OCI-LY3 (cell line): Measurements from ENCODE around the gene TRIM2.

Experiments
- H2AFZ ChIP-seq: fragments of 200-600, 300-600 bp; shearing (Covaris generic); 2 replicates; pipeline ENCODE4 v1.6.0; 2014; ENCODE audit warnings: antibody characterized with exemption, low read depth, low read length
- H3K27ac ChIP-seq: fragments of 200-600, 300-600 bp; sonication (generic); 2 replicates; pipeline ENCODE4 v1.5.1; 2014; ENCODE audit warnings: mild to moderate bottlenecking, low read length, moderate library complexity, mixed read lengths
- H3K27me3 ChIP-seq: fragments of 200-600, 300-600 bp; sonication (generic); 2 replicates; pipeline ENCODE4 v1.6.1; 2014; ENCODE audit warnings: low read depth, low read length, mixed read lengths
- H3K36me3 ChIP-seq: fragments of 200-600, 300-600 bp; sonication (generic); replicated peaks from 2 replicates; pipeline ENCODE3; 2014; ENCODE audit warnings: low read depth, low read length, mixed read lengths
- H3K4me1 ChIP-seq: fragments of 300-600, 200-600 bp; sonication (generic); 2 replicates; pipeline ENCODE4 v1.6.1; 2014; ENCODE audit warnings: low read length, mixed read lengths
- H3K4me2 ChIP-seq: fragments of 200-600, 300-600 bp; sonication (generic); 2 replicates; pipeline ENCODE4 v1.6.1; 2014; ENCODE audit warnings: low read length, mixed read lengths
- H3K4me3 ChIP-seq: fragments of 300-600, 200-600 bp; sonication (generic); 2 replicates; pipeline ENCODE4 v1.5.1; 2014; ENCODE audit warnings: antibody characterized with exemption, mild to moderate bottlenecking, low read length, moderate library complexity
- H3K79me2 ChIP-seq: fragments of 300-600, 200-600 bp; shearing (Covaris generic); 2 replicates; pipeline ENCODE4 v1.6.1; 2014; ENCODE audit warnings: mild to moderate bottlenecking, low read length, mixed read lengths
- H3K9ac ChIP-seq: fragments of 300-600, 200-600 bp; shearing (Covaris generic); 2 replicates; pipeline ENCODE4 v1.6.0; 2014; ENCODE audit warnings: mild to moderate bottlenecking, low read length, moderate library complexity
- H3K9me3 ChIP-seq: fragments of 200-600, 300-600 bp; shearing (Covaris generic); 2 replicates; pipeline ENCODE4 v1.6.1; 2014; ENCODE audit warnings: low read length, mixed read lengths; ENCODE audit not compliant: insufficient read depth
- H4K20me1 ChIP-seq: fragments of 200-600, 300-600 bp; sonication (generic); 2 replicates; pipeline ENCODE4 v1.6.1; 2016; ENCODE audit warnings: low read length, mixed read lengths; ENCODE audit not compliant: insufficient read depth
- EZH2phosphoT487 ChIP-seq: fragments of 200-600 bp; shearing (Covaris generic); IDR thresholded peaks from 2 replicates; pipeline ENCODE4 v1.6.1; 2018; ENCODE audit warnings: antibody characterized with exemption, mixed run types, low read depth
- TF ChIP-seq, protein P1 (sequence below): fragments of 200-600, 300-600 bp; sonication (generic); IDR thresholded peaks from 2 replicates; pipeline ENCODE4 v1.5.1; 2014; ENCODE audit warnings: antibody characterized with exemption, low read length, low read depth

Gene TRIM2

DNA sequence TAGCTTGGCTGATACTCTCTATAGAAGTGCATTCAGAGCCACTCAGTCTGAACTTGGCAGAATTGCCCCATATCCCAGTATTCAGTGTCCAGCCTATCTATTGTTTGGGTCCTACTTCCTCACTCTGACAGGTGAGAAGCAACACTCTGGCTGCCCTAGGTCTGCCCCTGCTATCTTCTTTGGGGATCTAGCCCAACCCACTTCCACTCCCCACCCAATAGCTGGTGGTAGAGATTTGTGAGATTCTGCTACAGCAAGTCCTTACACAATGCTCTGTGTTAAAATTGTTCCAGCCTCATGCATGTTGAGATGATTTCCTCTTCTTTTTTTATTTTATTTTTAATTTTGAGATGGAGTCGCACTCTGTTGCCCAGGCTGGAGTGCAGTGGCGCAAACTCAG, 67.6 kb downstream of the TRIM2 start:
- no peak overlapping the region for H2AFZ ChIP-seq
- H3K4me2 ChIP-seq = no peak overlapping the region
- no peak for TF ChIP-seq EZH2phosphoT487
- TF ChIP-seq, protein P1, sequence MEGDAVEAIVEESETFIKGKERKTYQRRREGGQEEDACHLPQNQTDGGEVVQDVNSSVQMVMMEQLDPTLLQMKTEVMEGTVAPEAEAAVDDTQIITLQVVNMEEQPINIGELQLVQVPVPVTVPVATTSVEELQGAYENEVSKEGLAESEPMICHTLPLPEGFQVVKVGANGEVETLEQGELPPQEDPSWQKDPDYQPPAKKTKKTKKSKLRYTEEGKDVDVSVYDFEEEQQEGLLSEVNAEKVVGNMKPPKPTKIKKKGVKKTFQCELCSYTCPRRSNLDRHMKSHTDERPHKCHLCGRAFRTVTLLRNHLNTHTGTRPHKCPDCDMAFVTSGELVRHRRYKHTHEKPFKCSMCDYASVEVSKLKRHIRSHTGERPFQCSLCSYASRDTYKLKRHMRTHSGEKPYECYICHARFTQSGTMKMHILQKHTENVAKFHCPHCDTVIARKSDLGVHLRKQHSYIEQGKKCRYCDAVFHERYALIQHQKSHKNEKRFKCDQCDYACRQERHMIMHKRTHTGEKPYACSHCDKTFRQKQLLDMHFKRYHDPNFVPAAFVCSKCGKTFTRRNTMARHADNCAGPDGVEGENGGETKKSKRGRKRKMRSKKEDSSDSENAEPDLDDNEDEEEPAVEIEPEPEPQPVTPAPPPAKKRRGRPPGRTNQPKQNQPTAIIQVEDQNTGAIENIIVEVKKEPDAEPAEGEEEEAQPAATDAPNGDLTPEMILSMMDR = no peak
- H3K4me1 ChIP-seq = 0 out of 2 replicates have a peak, but pooled peaks cover 3% of the 10 kb centered on the region
- H3K27ac ChIP-seq = no peak overlapping the region
- H3K9ac ChIP-seq = no peak overlapping the region
- H3K79me2 ChIP-seq = no peaks in the 10 kb centered on the region
- no peaks in the 10 kb centered on the region for H3K9me3 ChIP-seq
- 0 out of 2 replicates have a peak, but pooled peaks cover 6% of the 10 kb centered on the region for H4K20me1 ChIP-seq
- no peak overlapping the region for H3K4me3 ChIP-seq
- no peaks in the 10 kb centered on the region for H3K27me3 ChIP-seq
- H3K36me3 ChIP-seq = peaks cover 3% of the 10 kb centered on the region

DNA sequence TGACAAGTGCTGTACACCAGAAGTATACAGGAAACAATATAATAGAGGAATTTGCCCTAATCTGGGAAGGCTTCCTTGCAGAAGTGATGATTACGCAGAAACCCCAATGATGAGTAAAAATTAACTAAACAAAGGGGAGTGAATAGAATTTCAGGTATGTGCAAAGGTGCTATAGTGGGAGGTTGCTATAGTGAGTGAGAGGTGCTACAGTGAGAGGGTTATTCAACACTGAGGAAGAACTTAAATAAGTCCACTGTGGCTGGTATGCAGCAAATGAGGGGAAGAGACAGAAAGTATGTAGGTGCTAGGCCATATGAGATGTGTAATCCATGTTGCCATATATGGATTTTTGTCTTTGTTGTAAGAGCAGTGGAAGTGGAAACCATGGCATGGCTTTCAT, 69.5 kb downstream of the TRIM2 start:
- H3K9ac ChIP-seq = no peak overlapping the region
- no peaks in the 10 kb centered on the region for H3K27me3 ChIP-seq
- H4K20me1 ChIP-seq = 0 out of 2 replicates have a peak, but pooled peaks cover 6% of the 10 kb centered on the region
- no peak overlapping the region for H3K4me2 ChIP-seq
- H3K4me3 ChIP-seq = no peak overlapping the region
- H3K79me2 ChIP-seq = no peaks in the 10 kb centered on the region
- H3K36me3 ChIP-seq = peaks cover 5% of the 10 kb centered on the region
- no peaks in the 10 kb centered on the region for H3K9me3 ChIP-seq
- no peak overlapping the region for H2AFZ ChIP-seq
- H3K27ac ChIP-seq = no peak overlapping the region
- TF ChIP-seq EZH2phosphoT487 = no peak
- TF ChIP-seq, protein P1 = no peak
- 0 out of 2 replicates have a peak, but pooled peaks cover 3% of the 10 kb centered on the region for H3K4me1 ChIP-seq

DNA sequence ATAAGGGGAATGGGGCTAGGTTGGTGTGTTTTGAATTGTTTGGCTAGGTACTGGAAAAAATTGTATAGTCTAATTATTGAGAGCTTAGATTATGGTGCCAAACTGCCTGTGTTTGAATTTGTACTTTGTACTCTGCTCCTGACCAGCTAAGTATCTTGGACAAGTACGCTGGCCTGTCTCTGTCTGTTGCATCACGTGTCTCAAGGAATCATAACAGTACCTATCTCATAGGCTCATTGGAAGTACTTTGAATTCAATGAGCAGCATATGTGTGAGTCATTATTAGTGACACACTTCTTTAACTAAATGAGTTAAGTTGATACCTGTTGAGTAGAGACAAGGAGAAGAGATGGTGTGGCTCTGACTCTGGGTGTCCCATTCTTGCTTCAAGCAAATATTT, 70.7 kb downstream of the TRIM2 start:
- Histone ChIP-seq H3K36me3 (peaks cover 5% of the 10 kb centered on the region), H3K4me3 (no peak overlapping the region), H3K79me2 (no peaks in the 10 kb centered on the region), H3K4me2 (no peak overlapping the region), H3K27ac (no peak overlapping the region), H2AFZ (no peak overlapping the region), H3K9ac (no peak overlapping the region), H4K20me1 (0 out of 2 replicates have a peak, but pooled peaks cover 6% of the 10 kb centered on the region), H3K4me1 (0 out of 2 replicates have a peak, but pooled peaks cover 3% of the 10 kb centered on the region), H3K9me3 (no peaks in the 10 kb centered on the region), H3K27me3 (no peaks in the 10 kb centered on the region)
- TF ChIP-seq, protein P1 = no peak
- no peak for TF ChIP-seq EZH2phosphoT487

DNA sequence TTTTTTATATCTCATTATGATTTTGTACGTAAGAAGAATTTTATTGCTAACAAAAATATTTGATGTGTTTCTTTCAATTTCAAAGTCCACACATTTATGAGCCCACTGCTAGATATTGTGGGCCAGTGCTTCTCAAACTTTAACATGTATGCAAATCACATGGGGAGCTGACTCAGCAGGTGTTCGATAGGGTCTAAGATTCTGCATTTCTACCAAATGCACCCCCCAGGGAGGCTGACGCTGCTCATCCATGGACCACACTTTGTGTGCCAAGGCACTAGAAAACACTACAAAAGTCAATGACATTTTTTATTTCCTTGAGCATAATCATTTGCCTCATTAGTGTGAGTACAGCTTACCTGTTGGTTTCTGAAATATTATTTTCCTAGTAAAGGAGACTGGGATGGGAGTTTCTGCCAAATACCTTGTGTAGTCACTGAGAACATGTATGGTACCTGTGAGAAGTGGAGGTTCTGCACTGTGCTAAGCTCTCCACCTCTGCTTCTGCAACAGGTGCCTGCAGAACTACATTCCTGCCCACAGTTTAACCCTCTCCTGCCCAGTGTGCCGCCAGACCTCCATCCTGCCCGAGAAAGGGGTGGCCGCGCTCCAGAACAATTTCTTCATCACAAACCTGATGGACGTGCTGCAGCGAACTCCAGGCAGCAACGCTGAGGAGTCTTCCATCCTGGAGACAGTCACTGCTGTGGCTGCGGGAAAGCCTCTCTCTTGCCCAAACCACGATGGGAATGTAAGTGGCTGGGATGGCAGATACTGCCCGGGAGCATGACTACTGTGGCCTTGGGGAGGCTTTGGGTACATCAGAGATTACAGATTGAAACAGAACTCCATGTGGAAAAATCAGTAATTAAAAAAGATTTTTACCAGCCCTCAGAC, 71.4 kb downstream of the TRIM2 start:
- Histone ChIP-seq H3K4me2 (no peak overlapping the region), H3K4me1 (0 out of 2 replicates have a peak, but pooled peaks cover 3% of the 10 kb centered on the region), H3K79me2 (no peaks in the 10 kb centered on the region), H4K20me1 (0 out of 2 replicates have a peak, but pooled peaks cover 6% of the 10 kb centered on the region), H3K4me3 (no peak overlapping the region), H3K27ac (no peak overlapping the region), H2AFZ (no peak overlapping the region), H3K9ac (no peak overlapping the region), H3K27me3 (no peaks in the 10 kb centered on the region), H3K36me3 (peaks cover 5% of the 10 kb centered on the region), H3K9me3 (no peaks in the 10 kb centered on the region)
- TF ChIP-seq, protein P1 = no peak
- TF ChIP-seq EZH2phosphoT487 = no peak
